B cell (primary cell): ENCODE measurements around the gene OR6B2. TPM values are rescaled to one million over a fixed set of nuclear protein-coding genes. Genes with fewer than 3 reads are reported as not detected.

Experiments
- ATAC-seq: fragments of 200-7000 bp; cut with Tn5 transposase; one replicate; pipeline ENCODE4 v1.10.0; 2021; ENCODE audit warnings: low read depth, mild to moderate bottlenecking, moderate number of reproducible peaks, moderate library complexity
- CTCF ChIA-PET: fragments of 350-600 bp; sonication (Branson Sonifier 250); formaldehyde crosslinking; loops from one replicate; lab custom pipeline; 2021; ENCODE audit warnings: antibody characterized with exemption, inconsistent platforms; lab: Charles Lee
- POLR2A ChIA-PET: fragments of 350-600 bp; sonication (Branson Sonifier 250); formaldehyde crosslinking; loops from one replicate; lab custom pipeline; 2021; ENCODE audit warnings: antibody characterized with exemption; lab: Charles Lee
- DNase-seq: peaks from one replicate; pipeline ENCODE4 v3.0.0; 2013
- H2AFZ ChIP-seq: 2 replicates; pipeline ENCODE4 v1.6.1; 2012; ENCODE audit warnings: mild to moderate bottlenecking, low read depth, low read length; ENCODE audit not compliant: insufficient read depth, poor library complexity, severe bottlenecking
- H3K27ac ChIP-seq, 2 donors: 1 replicate in 1 of 2; 2 replicates in 1 of 2; pipeline ENCODE4 v1.5.1; 2012 to 2013; ENCODE audit warnings: low read length in 2 of 2, mild to moderate bottlenecking in 2 of 2, moderate library complexity in 1 of 2
- H3K27me3 ChIP-seq, 4 experiments: fragments of 200-600 bp in 1 of 4; sonication (generic) in 1 of 4; replicated peaks in 1 of 4; 1 replicate in 2 of 4; 2 replicates in 2 of 4; pipeline versions ENCODE4 v1.6.1 to v1.7.0; 2013 to 2016; ENCODE audit warnings: low read length in 3 of 4, mild to moderate bottlenecking in 2 of 4, mixed read lengths in 1 of 4, moderate library complexity in 1 of 4; ENCODE audit not compliant: insufficient read depth in 4 of 4, control insufficient read depth in 3 of 4; ENCODE audit errors: control extremely low read depth in 1 of 4
- H3K36me3 ChIP-seq, 2 experiments: replicated peaks in 1 of 2; 1 replicate in 1 of 2; 2 replicates in 1 of 2; pipeline versions ENCODE4 v1.6.1 to v1.7.1; 2013; ENCODE audit warnings: low read length in 1 of 2; ENCODE audit not compliant: insufficient read depth in 2 of 2, control insufficient read depth in 1 of 2; ENCODE audit errors: control extremely low read depth in 1 of 2, extremely low read depth in 1 of 2
- H3K4me1 ChIP-seq, 2 donors: fragments of 200-600 bp in 1 of 2; sonication (generic) in 1 of 2; 1 replicate in 1 of 2; 2 replicates in 1 of 2; pipeline versions ENCODE4 v1.5.1 to v1.6.1; 2013 to 2017; ENCODE audit warnings: low read length in 2 of 2; ENCODE audit not compliant: control insufficient read depth in 2 of 2, insufficient read depth in 2 of 2
- H3K4me2 ChIP-seq: replicated peaks from 2 replicates; pipeline ENCODE3; 2012; ENCODE audit warnings: mild to moderate bottlenecking, low read depth, low read length; ENCODE audit not compliant: poor library complexity, severe bottlenecking
- H3K4me3 ChIP-seq, 5 experiments: fragments of 200-600 bp in 1 of 5; sonication (generic) in 1 of 5; 1 replicate in 3 of 5; 2 replicates in 2 of 5; pipeline versions ENCODE4 v1.5.1 to v1.7.0; 2011 to 2016; ENCODE audit warnings: low read length in 4 of 5, mild to moderate bottlenecking in 4 of 5, low read depth in 2 of 5, control low read depth in 1 of 5, moderate library complexity in 1 of 5; ENCODE audit not compliant: insufficient read depth in 1 of 5; ENCODE audit errors: control extremely low read depth in 1 of 5, extremely low read depth in 1 of 5
- H3K79me2 ChIP-seq: fragments of 200-600 bp; sonication (generic); one replicate; pipeline ENCODE4 v1.6.0; 2016; ENCODE audit warnings: low read length; ENCODE audit not compliant: control insufficient read depth, insufficient read depth
- H3K9ac ChIP-seq: fragments of 200-600 bp; sonication (generic); 2 replicates; pipeline ENCODE4 v1.6.1; 2017; ENCODE audit warnings: mild to moderate bottlenecking, low read length, moderate library complexity
- H3K9me3 ChIP-seq, 3 donors: one replicate each; pipeline versions ENCODE4 v1.6.1 to v1.7.1; 2013; ENCODE audit warnings: low read length in 2 of 3; ENCODE audit not compliant: control insufficient read depth in 2 of 3, insufficient read depth in 1 of 3; ENCODE audit errors: control extremely low read depth in 1 of 3
- H4K20me1 ChIP-seq: 2 replicates; pipeline ENCODE4 v1.6.0; 2012; ENCODE audit warnings: mild to moderate bottlenecking, low read length; ENCODE audit not compliant: insufficient read depth, control insufficient read depth, poor library complexity, severe bottlenecking
- H3K27ac Mint-ChIP-seq: one replicate; pipeline ENCODE4 v1.8.0; 2021; ENCODE audit warnings: mixed read lengths
- H3K27me3 Mint-ChIP-seq: one replicate; pipeline ENCODE4 v1.8.0; 2021; ENCODE audit warnings: mixed read lengths
- H3K4me1 Mint-ChIP-seq: one replicate; pipeline ENCODE4 v1.8.0; 2021; ENCODE audit warnings: mixed read lengths
- H3K4me3 Mint-ChIP-seq: one replicate; pipeline ENCODE4 v1.8.0; 2021; ENCODE audit warnings: mixed read lengths
- H3K9me3 Mint-ChIP-seq: one replicate; pipeline ENCODE4 v1.8.0; 2022; ENCODE audit warnings: mixed read lengths; ENCODE audit not compliant: insufficient read depth
- CTCF ChIP-seq: fragments of 200-600 bp; IDR thresholded peaks from one replicate; pipeline ENCODE4 v1.8.0; 2022; ENCODE audit warnings: antibody characterized with exemption, mild to moderate bottlenecking
- EZH2 ChIP-seq: IDR thresholded peaks from 2 replicates; pipeline ENCODE4 v1.6.1; 2012; ENCODE audit warnings: borderline replicate concordance, low read depth, mild to moderate bottlenecking, moderate library complexity, low read length; ENCODE audit not compliant: insufficient read depth, poor library complexity, severe bottlenecking
- WGBS: methylation state at CpG from one replicate; pipeline ENCODE4 v1.1.5; 2013; ENCODE audit warnings: missing lambda C conversion rate; ENCODE audit not compliant: insufficient coverage; 5-methylcytosine and 5-hydroxymethylcytosine counted together
- intact Hi-C: fragments of 100-400 bp; cut with micrococcal nuclease; formaldehyde crosslinking; loops from one replicate; pipeline ENCODE4 v1.10.0; 2022
- polyA plus RNA-seq: library from polyadenylated mRNA; depleted of rRNA; stranded (reverse); fragments of >200 nt; gene quantifications from 2 replicates; pipeline ENCODE4 v1.2.3, GENCODE V29; 2012
- total RNA-seq, 2 donors: library from RNA; stranded (reverse); fragments of 120-200 nt in 1 of 2; gene quantifications; 1 replicate in 1 of 2; 2 replicates in 1 of 2; pipeline versions ENCODE4 v1.2.3 to v1.2.4, GENCODE V29; 2013 to 2022

Gene OR6B2
- total and polyA plus RNA-seq, 2 donors (not counting 1 experiment from before 2014, with no cell fraction given) = not detected

GRCh38 chr2:240014327-240014726, 15.9 kb downstream of the OR6B2 start:
- no peaks in the 10 kb centered on the region for H3K27me3 ChIP-seq
- H4K20me1 ChIP-seq = peaks cover 20% of the 10 kb centered on the region
- ATAC-seq = no peak
- no peaks in the 10 kb centered on the region for H3K4me1 ChIP-seq
- H3K36me3 ChIP-seq = peaks cover 3 to 85% of the 10 kb centered on the region in 2 experiments
- H3K27ac ChIP-seq = no peak overlapping the region
- TF ChIP-seq EZH2 (no peak), CTCF (no peak)
- H3K9me3 ChIP-seq = no peaks in the 10 kb centered on the region
- 100% methylated on average over 1 of the region's 9 CpGs for WGBS
- Mint-ChIP-seq H3K9me3 (no peaks in the 10 kb centered on the region), H3K4me1 (no peaks in the 10 kb centered on the region), H3K4me3 (no peak overlapping the region), H3K27me3 (no peaks in the 10 kb centered on the region), H3K27ac (no peak overlapping the region)
- no peak for DNase-seq
- no peak overlapping the region for H2AFZ ChIP-seq
- intact Hi-C loops = no loop called here
- H3K9ac ChIP-seq = no peak overlapping the region
- peaks cover 9% of the 10 kb centered on the region for H3K79me2 ChIP-seq
- H3K4me2 ChIP-seq = no peak overlapping the region
- H3K4me3 ChIP-seq = no peak overlapping the region
- CTCF ChIA-PET = no interaction called here
- POLR2A ChIA-PET = no interaction called here

- CTCF ChIA-PET = interaction anchor here (1.7 kb wide), 1 partner anchor 130 kb away, joined by 6 read pairs; no protein-coding TSS in a partner anchor
- no CpG with 5 or more reads among the region's 1 CpG for WGBS
These were observed 16.9 kb downstream of the OR6B2 start for GRCh38 chr2:240013343-240013742.

More at GRCh38 chr2:240013343-240013742, 16.9 kb downstream of the OR6B2 start:
- H3K27me3 ChIP-seq = no peaks in the 10 kb centered on the region
- no peak overlapping the region for H3K4me3 ChIP-seq
- H3K4me1 Mint-ChIP-seq = no peaks in the 10 kb centered on the region
- no peaks in the 10 kb centered on the region for H3K9me3 Mint-ChIP-seq
- H3K27ac Mint-ChIP-seq = no peak overlapping the region
- no peak overlapping the region for H2AFZ ChIP-seq
- H3K79me2 ChIP-seq = peaks cover 4% of the 10 kb centered on the region
- H3K36me3 ChIP-seq = peaks cover 3 to 85% of the 10 kb centered on the region in 2 experiments
- no peaks in the 10 kb centered on the region for H3K27me3 Mint-ChIP-seq
- peaks cover 20% of the 10 kb centered on the region for H4K20me1 ChIP-seq
- ATAC-seq = no peak
- H3K4me3 Mint-ChIP-seq = no peak overlapping the region
- POLR2A ChIA-PET = interaction anchor here (0.7 kb wide), 1 partner anchor 1215 kb away, joined by 5 read pairs; no protein-coding TSS in a partner anchor
- DNase-seq = no peak
- intact Hi-C loops = no loop called here
- no peaks in the 10 kb centered on the region for H3K4me1 ChIP-seq
- H3K27ac ChIP-seq = no peak overlapping the region
- H3K9me3 ChIP-seq = no peaks in the 10 kb centered on the region
- H3K9ac ChIP-seq = no peak overlapping the region
- TF ChIP-seq CTCF (no peak), EZH2 (no peak)
- H3K4me2 ChIP-seq = no peak overlapping the region
